ENCODE measurements around the gene GIGYF1. TPM values are rescaled to one million over a fixed set of nuclear protein-coding genes. Genes with fewer than 3 reads are reported as not detected.

The GIGYF1 gene
- total and polyA plus RNA-seq, 2 of the 4 experiments (the other 2 are of a cell fraction): 3.0 to 10.7 TPM

DNA sequence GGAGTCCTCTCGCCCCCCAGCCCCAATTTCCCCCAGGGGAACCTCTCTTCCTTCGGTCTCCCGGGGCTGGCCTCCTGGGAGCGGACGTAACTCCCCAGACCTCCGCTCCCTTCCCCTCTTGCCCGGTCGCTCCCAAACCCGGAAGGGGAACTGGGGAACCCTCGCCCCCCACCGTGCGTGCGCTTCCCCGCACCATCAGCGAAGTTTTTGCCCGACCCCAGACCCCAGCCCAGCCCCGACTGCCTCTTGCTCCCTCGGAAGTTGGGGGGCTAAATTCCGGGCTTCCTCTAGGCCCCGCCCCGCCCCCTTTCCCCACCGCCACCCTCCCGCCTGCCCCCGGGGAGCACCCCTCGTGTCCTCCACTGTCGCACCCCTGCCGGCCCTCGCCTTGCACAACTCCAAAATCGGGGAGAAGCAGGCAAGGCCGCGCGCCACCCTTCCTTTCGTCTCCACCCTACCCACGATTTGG is 20.1 kb downstream of the GIGYF1 start:
- POLR2A ChIA-PET (ENCODE audit: unreplicated experiment): no interaction called here
- ATAC-seq (ENCODE audit: low read depth) (peak; percentile 2), DNase-seq (no peak)
- peak overlapping the region; percentile 10; the same call in 1 of the 2 replicates for H3K18ac ChIP-seq (ENCODE audit: low read depth, low read length)
- peaks cover 10 to 29% of the 10 kb centered on the region in 2 experiments for H3K79me1 ChIP-seq (ENCODE audit: low read depth in 1 of 2, low read length in 2 of 2)
- dilution Hi-C loops (cut with HindIII; ENCODE audit: low sequenced_read_pairs, unreplicated experiment) (no loop called here), in situ Hi-C loops (cut with MboI; ENCODE audit: low sequenced_read_pairs) (loop anchor here (10.0 kb wide), 1 partner anchor 199 kb away; the partner anchor contains the start of gene TSC22D4), intact Hi-C loops (cut with micrococcal nuclease) (loop anchor here (1.0 to 2.0 kb wide), 3 partner anchors 61 to 88 kb away; partner anchors contain the start of genes FBXO24, LRCH4, MOSPD3 and PCOLCE)
- H3K4me1 ChIP-seq (ENCODE audit: control insufficient read depth, insufficient read depth, low read length): peaks cover 4% of the 10 kb centered on the region; the same call in 1 of the 2 replicates
- H4K8ac ChIP-seq (ENCODE audit: low read depth in 2 of 2, low read length in 2 of 2): peak overlapping the region; percentile 70 to 74; a peak in 3 of 4 replicates
- H3K4me2 ChIP-seq (ENCODE audit: low read depth, low read length): peak overlapping the region; percentile 83
- H3K27me3 ChIP-seq (ENCODE audit: control insufficient read depth, insufficient read depth, low read length): no peaks in the 10 kb centered on the region
- peak overlapping the region; percentile 97 for H2AK9ac ChIP-seq (replicated peaks; ENCODE audit: low read depth, low read length, poor library complexity)
- H3K36me3 ChIP-seq (ENCODE audit: control insufficient read depth, insufficient read depth, low read length): peaks cover 24% of the 10 kb centered on the region
- H3K23ac ChIP-seq (ENCODE audit: low read depth, low read length): peak overlapping the region; percentile 92; the same call in 1 of the 2 replicates
- peak overlapping the region; percentile 54; the same call in 1 of the 2 replicates for H2BK120ac ChIP-seq (ENCODE audit: low read depth, low read length)
- peak overlapping the region; percentile 90 for H2BK5ac ChIP-seq (ENCODE audit: low read depth, low read length, poor library complexity, severe bottlenecking)
- BruUV-seq (replicated peaks): no TSS peak
- CTCF ChIA-PET: no interaction called here
- no peak overlapping the region for H2BK20ac ChIP-seq (ENCODE audit: low read depth, low read length)
- H4K91ac ChIP-seq (ENCODE audit: insufficient read depth, low read depth, low read length): peak overlapping the region; percentile 82
- WGBS, 2 experiments (ENCODE audit: extremely low coverage in 2 of 2, insufficient read length in 1 of 2): 4% methylated on average over 4 of the region's 34 CpGs; no CpG with 5 or more reads in 1 of the 2 experiments
- H3K9ac ChIP-seq (ENCODE audit: low read depth, low read length): peak overlapping the region; percentile 90
- TF ChIP-seq, protein P1, sequence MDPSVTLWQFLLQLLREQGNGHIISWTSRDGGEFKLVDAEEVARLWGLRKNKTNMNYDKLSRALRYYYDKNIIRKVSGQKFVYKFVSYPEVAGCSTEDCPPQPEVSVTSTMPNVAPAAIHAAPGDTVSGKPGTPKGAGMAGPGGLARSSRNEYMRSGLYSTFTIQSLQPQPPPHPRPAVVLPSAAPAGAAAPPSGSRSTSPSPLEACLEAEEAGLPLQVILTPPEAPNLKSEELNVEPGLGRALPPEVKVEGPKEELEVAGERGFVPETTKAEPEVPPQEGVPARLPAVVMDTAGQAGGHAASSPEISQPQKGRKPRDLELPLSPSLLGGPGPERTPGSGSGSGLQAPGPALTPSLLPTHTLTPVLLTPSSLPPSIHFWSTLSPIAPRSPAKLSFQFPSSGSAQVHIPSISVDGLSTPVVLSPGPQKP (IDR thresholded peaks at IDR 0.05; ENCODE audit: borderline replicate concordance, low read depth, low read length): no peak
- TF ChIP-seq RFX5 (IDR thresholded peaks at IDR 0.05; ENCODE audit: low read depth, low read length) (no peak), NFE2L2 (IDR thresholded peaks at IDR 0.05; ENCODE audit: low read depth, low read length) (no peak), CEBPB (IDR thresholded peaks at IDR 0.05; ENCODE audit: low read depth, low read length) (no peak)
- no peaks in the 10 kb centered on the region for H3K9me3 ChIP-seq (ENCODE audit: control insufficient read depth, insufficient read depth, low read length)
- H2AFZ ChIP-seq (replicated peaks; ENCODE audit: low read length, poor library complexity): peak overlapping the region; percentile 100
- no peak overlapping the region for H2BK15ac ChIP-seq (ENCODE audit: low read depth, low read length)
- H3K27ac ChIP-seq (ENCODE audit: insufficient read depth, low read length): peak overlapping the region; percentile 97
- peak overlapping the region; percentile 94 for H3K4ac ChIP-seq (ENCODE audit: low read depth, low read length)
- peak overlapping the region; percentile 78 for H3K56ac ChIP-seq (ENCODE audit: extremely low read depth, insufficient read depth, low read length)
- H3K4me3 ChIP-seq (ENCODE audit: insufficient read depth, low read depth, low read length): peak overlapping the region; percentile 85
- H3K14ac ChIP-seq (replicated peaks; ENCODE audit: low read depth, low read length): peak overlapping the region; percentile 97
- H4K5ac ChIP-seq (ENCODE audit: low read depth, low read length): 0 out of 2 replicates have a peak overlapping the region, but pooled peaks have one; percentile 24
- H2AK5ac ChIP-seq (ENCODE audit: low read depth, low read length): peak overlapping the region; percentile 94
- peaks cover 33% of the 10 kb centered on the region for H4K20me1 ChIP-seq (ENCODE audit: insufficient read depth, low read length)
- 0 out of 2 replicates have a peak, but pooled peaks cover 2% of the 10 kb centered on the region for H3K9me1 ChIP-seq (ENCODE audit: insufficient read depth, low read length)

All from IMR-90 (cell line).